GM23338 (cell line): ENCODE measurements around the gene RELL2. TPM values are rescaled to one million over a fixed set of nuclear protein-coding genes. Genes with fewer than 3 reads are reported as not detected.
A peak's percentile ranks its signal among the peaks of the same experiment; 100 is the strongest.

ENCODE experiments used
- ATAC-seq: fragments of 200-7000 bp; cut with Tn5 transposase; 3 replicates; pipeline ENCODE4 v1.9.1; 2020
- DNase-seq: peaks from one replicate; pipeline ENCODE4 v3.0.0-alpha.2; 2015; ENCODE audit warnings: low spot score
- H2AFZ ChIP-seq: fragments of 200-600 bp; sonication (generic); 2 replicates; pipeline ENCODE4 v1.8.0; 2016; ENCODE audit warnings: antibody characterized with exemption, mild to moderate bottlenecking, moderate library complexity
- H3F3A ChIP-seq: fragments of 200-600 bp; sonication (generic); replicated peaks from 2 replicates; pipeline ENCODE4 v1.8.0; 2017; ENCODE audit warnings: antibody characterized with exemption, mixed run types, low read depth
- H3K27ac ChIP-seq: fragments of 200-600 bp; sonication (generic); 2 replicates; pipeline ENCODE4 v1.6.1; 2016; ENCODE audit warnings: low read depth
- H3K27me3 ChIP-seq: fragments of 200-600 bp; sonication (generic); 2 replicates; pipeline ENCODE4 v1.8.0; 2016; ENCODE audit warnings: mild to moderate bottlenecking, mixed run types, moderate library complexity; ENCODE audit not compliant: insufficient read depth
- H3K36me3 ChIP-seq: fragments of 200-600 bp; sonication (generic); 2 replicates; pipeline ENCODE4 v1.8.0; 2016; ENCODE audit warnings: mild to moderate bottlenecking; ENCODE audit not compliant: insufficient read depth
- H3K4me1 ChIP-seq: fragments of 200-600 bp; sonication (generic); 2 replicates; pipeline ENCODE4 v1.8.0; 2016; ENCODE audit warnings: mild to moderate bottlenecking, moderate library complexity; ENCODE audit not compliant: insufficient read depth
- H3K4me2 ChIP-seq: fragments of 200-600 bp; sonication (generic); 2 replicates; pipeline ENCODE4 v1.7.1; 2017; ENCODE audit warnings: mixed run types
- H3K4me3 ChIP-seq: fragments of 200-600 bp; sonication (generic); 2 replicates; pipeline ENCODE4 v1.6.1; 2016; ENCODE audit warnings: mixed run types
- H3K79me2 ChIP-seq: fragments of 200-600 bp; sonication (generic); replicated peaks from 2 replicates; pipeline ENCODE4 v1.8.0; 2017; ENCODE audit warnings: mild to moderate bottlenecking; ENCODE audit not compliant: insufficient read depth
- H3K9me2 ChIP-seq: fragments of 200-600 bp; sonication (generic); 2 replicates; pipeline ENCODE4 v1.8.0; 2017; ENCODE audit not compliant: insufficient read depth
- H4K20me1 ChIP-seq: fragments of 200-600 bp; sonication (generic); replicated peaks from 2 replicates; pipeline ENCODE4 v1.8.0; 2017; ENCODE audit warnings: mild to moderate bottlenecking; ENCODE audit not compliant: insufficient read depth
- H3K27ac Mint-ChIP-seq: 2 replicates; pipeline ENCODE4 v1.8.0; 2020; ENCODE audit warnings: inconsistent platforms, mild to moderate bottlenecking, moderate library complexity, mixed read lengths
- H3K27me3 Mint-ChIP-seq: 3 replicates; pipeline ENCODE4 v1.8.0; 2022; ENCODE audit warnings: low read depth, mild to moderate bottlenecking, moderate library complexity, mixed read lengths, inconsistent platforms; ENCODE audit not compliant: insufficient read depth, poor library complexity
- H3K36me3 Mint-ChIP-seq: 3 replicates; pipeline ENCODE4 v1.8.0; 2021; ENCODE audit warnings: low read depth, mild to moderate bottlenecking, inconsistent platforms, moderate library complexity, mixed read lengths
- H3K4me1 Mint-ChIP-seq: 3 replicates; pipeline ENCODE4 v1.8.0; 2020; ENCODE audit warnings: mild to moderate bottlenecking, inconsistent platforms, mixed read lengths
- H3K4me3 Mint-ChIP-seq: 3 replicates; pipeline ENCODE4 v1.8.0; 2021; ENCODE audit warnings: moderate library complexity, mild to moderate bottlenecking, inconsistent platforms, mixed read lengths
- H3K9me3 Mint-ChIP-seq: 3 replicates; pipeline ENCODE4 v1.8.0; 2020; ENCODE audit warnings: moderate library complexity, mild to moderate bottlenecking, inconsistent platforms, mixed read lengths
- EZH2 ChIP-seq: fragments of 200-600 bp; sonication (generic); IDR thresholded peaks from one replicate; pipeline ENCODE4 v1.8.0; 2017; ENCODE audit warnings: antibody characterized with exemption, mild to moderate bottlenecking, low read depth; ENCODE audit not compliant: unreplicated experiment
- EZH2phosphoT487 ChIP-seq: fragments of 200-600 bp; sonication (generic); IDR thresholded peaks from one replicate; pipeline ENCODE4 v1.8.1; 2018; ENCODE audit warnings: antibody characterized with exemption; ENCODE audit not compliant: unreplicated experiment
- JUNB ChIP-seq: IDR thresholded peaks from one replicate; pipeline ENCODE4 v1.6.1; 2016; ENCODE audit warnings: antibody characterized with exemption; ENCODE audit not compliant: unreplicated experiment
- NANOG ChIP-seq: IDR thresholded peaks from 2 replicates; pipeline ENCODE4 v1.6.1; 2016; ENCODE audit warnings: antibody characterized with exemption, borderline replicate concordance
- POLR2AphosphoS5 ChIP-seq: IDR thresholded peaks from 2 replicates; pipeline ENCODE4 v1.6.1; 2016; ENCODE audit warnings: antibody characterized with exemption, low read depth
- STAT1 ChIP-seq: IDR thresholded peaks from one replicate; pipeline ENCODE4 v1.6.1; 2016; ENCODE audit warnings: antibody characterized with exemption; ENCODE audit not compliant: unreplicated experiment
- ZNF331 ChIP-seq: fragments of 250-450 bp; sonication (Bioruptor Pico); IDR thresholded peaks from 2 replicates; pipeline ENCODE4 v1.5.0; 2020; ENCODE audit warnings: low read depth, mild to moderate bottlenecking, moderate library complexity
- polyA plus RNA-seq: library from polyadenylated mRNA; unstranded; fragments of >200 nt; fragmentation: Nextera tagmentation; extraction: Ambion mirVana; gene quantifications from 2 replicates; pipeline ENCODE4 v1.2.1, GENCODE V29; 2016
- total RNA-seq: library from RNA; depleted of rRNA; stranded (reverse); fragments of >200 nt; shearing (Covaris generic); gene quantifications from 2 replicates; pipeline ENCODE4 v1.2.3, GENCODE V29; 2014
- TF ChIP-seq, protein P1 (sequence below): IDR thresholded peaks from 2 replicates; pipeline ENCODE4 v1.6.1; 2016; ENCODE audit warnings: antibody characterized with exemption
- TF ChIP-seq, protein P2 (sequence below): IDR thresholded peaks from one replicate; pipeline ENCODE4 v1.6.1; 2018; ENCODE audit warnings: antibody characterized with exemption; ENCODE audit not compliant: unreplicated experiment
- TF ChIP-seq, protein P3 (sequence below), 2 experiments: fragments of 200-600 bp in 1 of 2; sonication (generic) in 1 of 2; conservative IDR thresholded peaks; 2 replicates each; pipeline versions ENCODE4 v1.5.1 to v1.6.1; 2016 to 2017; ENCODE audit warnings: antibody characterized with exemption in 2 of 2, low read depth in 2 of 2, mild to moderate bottlenecking in 2 of 2, moderate library complexity in 1 of 2

RELL2 gene
- total and polyA plus RNA-seq, 2 experiments from 2014 or later: 20.4 to 30.6 TPM

DNA sequence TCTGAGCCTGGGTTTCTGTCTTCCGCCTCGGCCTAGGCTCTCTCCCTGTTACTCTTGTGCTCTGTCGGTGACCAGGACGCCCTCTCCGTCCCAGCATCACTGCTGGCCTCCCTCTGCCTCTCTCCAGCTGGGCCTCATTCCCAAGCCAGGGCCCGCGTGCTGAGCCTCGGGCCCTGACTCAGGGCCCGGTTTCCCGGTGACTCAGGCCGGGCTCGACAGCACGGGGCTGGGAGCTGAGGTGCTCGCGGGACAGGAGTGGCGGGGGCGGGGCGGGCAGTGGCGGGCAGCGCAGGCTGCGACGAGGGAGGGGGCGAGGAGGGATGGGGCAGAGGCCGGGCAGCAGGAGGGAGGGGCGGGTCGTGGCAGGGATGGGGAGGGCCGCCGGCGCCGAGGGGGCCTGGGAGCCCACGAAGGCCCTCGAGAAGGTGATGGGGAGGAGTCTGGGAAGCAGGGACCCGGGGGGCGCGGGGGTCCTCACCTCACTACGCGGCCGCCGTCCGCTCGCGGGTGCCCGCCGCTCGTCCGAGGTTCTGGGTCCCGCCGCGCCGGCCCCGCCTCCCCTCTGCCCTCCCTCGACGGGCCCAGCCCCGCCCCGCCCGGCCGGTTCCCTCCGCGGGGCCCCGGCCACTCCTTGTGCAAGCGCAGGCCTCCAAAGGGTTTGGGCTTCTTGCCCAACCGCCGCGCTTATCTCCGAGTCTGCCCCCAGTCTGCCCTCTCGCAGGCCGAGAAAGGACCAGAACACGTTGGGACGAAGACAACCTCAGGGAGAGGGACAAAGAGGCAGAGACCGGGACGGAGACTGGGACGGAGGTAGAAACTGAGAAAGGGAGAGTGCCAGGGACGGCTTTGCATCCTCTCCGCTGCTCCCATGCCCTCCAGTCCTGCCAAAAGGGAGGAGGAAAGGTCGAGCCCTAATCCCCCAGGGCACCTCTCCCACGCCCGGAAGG lies 45.2 kb downstream of the RELL2 start, which contains the start of gene ARAP3:
ARAP3 (minus strand) TSS at position 536 of the 947 bp plus-strand sequence. CDS start 1,744 bp downstream, outside the sequence.
- H3K27ac ChIP-seq: peak within 1 kb of the TSS; percentile 96
- peaks cover 46% of the 10 kb centered on the region for H3K4me1 Mint-ChIP-seq
- H3K27me3 Mint-ChIP-seq: peaks cover 13% of the 10 kb centered on the region
- no peaks in the 10 kb centered on the region for H3K36me3 ChIP-seq
- H3K36me3 Mint-ChIP-seq: peaks cover 23% of the 10 kb centered on the region
- H3K27me3 ChIP-seq: no peaks in the 10 kb centered on the region
- H3F3A ChIP-seq: peaks cover 22% of the 10 kb centered on the region
- peak within 1 kb of the TSS; percentile 93 for H3K4me2 ChIP-seq
- ATAC-seq (peak; percentile 73), DNase-seq (peak; percentile 85)
- peak within 1 kb of the TSS; percentile 84 for H3K4me3 Mint-ChIP-seq
- H3K4me1 ChIP-seq: peaks cover 26% of the 10 kb centered on the region
- H3K4me3 ChIP-seq: peak within 1 kb of the TSS; percentile 82
- TF ChIP-seq EZH2phosphoT487 (no peak), POLR2AphosphoS5 (peak; percentile 56), EZH2 (no peak)
- no peaks in the 10 kb centered on the region; the same call in 2 of the 3 replicates for H3K9me3 Mint-ChIP-seq
- no peaks in the 10 kb centered on the region for H4K20me1 ChIP-seq
- peak within 1 kb of the TSS; percentile 93 for H2AFZ ChIP-seq
- peaks cover 13% of the 10 kb centered on the region; the same call in 1 of the 2 replicates for H3K79me2 ChIP-seq
- H3K27ac Mint-ChIP-seq: peak within 1 kb of the TSS; percentile 85
- no peaks in the 10 kb centered on the region for H3K9me2 ChIP-seq

DNA sequence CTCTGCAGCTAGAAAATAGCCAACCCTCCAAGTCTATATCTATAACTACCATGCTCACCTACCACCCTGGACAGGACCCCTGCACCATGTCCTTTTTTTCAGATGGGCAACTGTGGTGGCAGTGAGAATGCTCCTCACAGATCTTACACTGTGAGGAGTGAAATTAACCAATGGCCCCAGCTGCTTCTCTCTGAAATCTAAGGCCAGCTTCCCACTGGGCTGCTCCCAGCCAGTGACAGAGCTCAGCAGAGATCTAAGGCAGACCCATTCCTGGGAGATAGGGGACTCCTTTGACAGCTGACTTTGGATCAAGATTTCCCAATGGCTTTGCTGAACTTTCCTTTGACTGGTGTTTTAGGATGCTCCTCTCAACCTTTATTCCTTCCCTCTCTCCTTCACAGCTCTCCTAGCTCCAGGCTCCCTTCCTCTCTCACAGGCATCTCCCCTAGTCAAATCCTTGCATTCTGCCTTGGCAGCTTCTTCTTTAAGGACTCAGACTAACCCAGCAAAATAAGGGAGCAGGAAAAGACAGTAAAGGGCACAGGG lies 46.9 kb downstream of the RELL2 start:
- Histone ChIP-seq H3K27me3 (no peaks in the 10 kb centered on the region), H3F3A (peaks cover 22% of the 10 kb centered on the region), H3K36me3 (no peaks in the 10 kb centered on the region), H3K27ac (no peak overlapping the region), H3K4me1 (peaks cover 26% of the 10 kb centered on the region), H4K20me1 (no peaks in the 10 kb centered on the region), H3K9me2 (no peaks in the 10 kb centered on the region), H3K79me2 (0 out of 2 replicates have a peak, but pooled peaks cover 10% of the 10 kb centered on the region), H3K4me3 (peak overlapping the region; percentile 82), H2AFZ (no peak overlapping the region), H3K4me2 (peak overlapping the region; percentile 93)
- DNase-seq (no peak), ATAC-seq (no peak)
- H3K9me3 Mint-ChIP-seq: no peaks in the 10 kb centered on the region
- no peak overlapping the region for H3K27ac Mint-ChIP-seq
- peaks cover 10% of the 10 kb centered on the region for H3K36me3 Mint-ChIP-seq
- peak overlapping the region; percentile 40; the same call in 2 of the 3 replicates for H3K4me3 Mint-ChIP-seq
- H3K27me3 Mint-ChIP-seq: peaks cover 8% of the 10 kb centered on the region
- H3K4me1 Mint-ChIP-seq: peaks cover 46% of the 10 kb centered on the region
- TF ChIP-seq STAT1 (no peak), JUNB (no peak), POLR2AphosphoS5 (no peak), NANOG (no peak), ZNF331 (no peak)
- TF ChIP-seq, protein P1, sequence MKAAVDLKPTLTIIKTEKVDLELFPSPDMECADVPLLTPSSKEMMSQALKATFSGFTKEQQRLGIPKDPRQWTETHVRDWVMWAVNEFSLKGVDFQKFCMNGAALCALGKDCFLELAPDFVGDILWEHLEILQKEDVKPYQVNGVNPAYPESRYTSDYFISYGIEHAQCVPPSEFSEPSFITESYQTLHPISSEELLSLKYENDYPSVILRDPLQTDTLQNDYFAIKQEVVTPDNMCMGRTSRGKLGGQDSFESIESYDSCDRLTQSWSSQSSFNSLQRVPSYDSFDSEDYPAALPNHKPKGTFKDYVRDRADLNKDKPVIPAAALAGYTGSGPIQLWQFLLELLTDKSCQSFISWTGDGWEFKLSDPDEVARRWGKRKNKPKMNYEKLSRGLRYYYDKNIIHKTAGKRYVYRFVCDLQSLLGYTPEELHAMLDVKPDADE: no peak
- TF ChIP-seq, protein P2, sequence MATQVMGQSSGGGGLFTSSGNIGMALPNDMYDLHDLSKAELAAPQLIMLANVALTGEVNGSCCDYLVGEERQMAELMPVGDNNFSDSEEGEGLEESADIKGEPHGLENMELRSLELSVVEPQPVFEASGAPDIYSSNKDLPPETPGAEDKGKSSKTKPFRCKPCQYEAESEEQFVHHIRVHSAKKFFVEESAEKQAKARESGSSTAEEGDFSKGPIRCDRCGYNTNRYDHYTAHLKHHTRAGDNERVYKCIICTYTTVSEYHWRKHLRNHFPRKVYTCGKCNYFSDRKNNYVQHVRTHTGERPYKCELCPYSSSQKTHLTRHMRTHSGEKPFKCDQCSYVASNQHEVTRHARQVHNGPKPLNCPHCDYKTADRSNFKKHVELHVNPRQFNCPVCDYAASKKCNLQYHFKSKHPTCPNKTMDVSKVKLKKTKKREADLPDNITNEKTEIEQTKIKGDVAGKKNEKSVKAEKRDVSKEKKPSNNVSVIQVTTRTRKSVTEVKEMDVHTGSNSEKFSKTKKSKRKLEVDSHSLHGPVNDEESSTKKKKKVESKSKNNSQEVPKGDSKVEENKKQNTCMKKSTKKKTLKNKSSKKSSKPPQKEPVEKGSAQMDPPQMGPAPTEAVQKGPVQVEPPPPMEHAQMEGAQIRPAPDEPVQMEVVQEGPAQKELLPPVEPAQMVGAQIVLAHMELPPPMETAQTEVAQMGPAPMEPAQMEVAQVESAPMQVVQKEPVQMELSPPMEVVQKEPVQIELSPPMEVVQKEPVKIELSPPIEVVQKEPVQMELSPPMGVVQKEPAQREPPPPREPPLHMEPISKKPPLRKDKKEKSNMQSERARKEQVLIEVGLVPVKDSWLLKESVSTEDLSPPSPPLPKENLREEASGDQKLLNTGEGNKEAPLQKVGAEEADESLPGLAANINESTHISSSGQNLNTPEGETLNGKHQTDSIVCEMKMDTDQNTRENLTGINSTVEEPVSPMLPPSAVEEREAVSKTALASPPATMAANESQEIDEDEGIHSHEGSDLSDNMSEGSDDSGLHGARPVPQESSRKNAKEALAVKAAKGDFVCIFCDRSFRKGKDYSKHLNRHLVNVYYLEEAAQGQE: no peak
- TF ChIP-seq, protein P3, sequence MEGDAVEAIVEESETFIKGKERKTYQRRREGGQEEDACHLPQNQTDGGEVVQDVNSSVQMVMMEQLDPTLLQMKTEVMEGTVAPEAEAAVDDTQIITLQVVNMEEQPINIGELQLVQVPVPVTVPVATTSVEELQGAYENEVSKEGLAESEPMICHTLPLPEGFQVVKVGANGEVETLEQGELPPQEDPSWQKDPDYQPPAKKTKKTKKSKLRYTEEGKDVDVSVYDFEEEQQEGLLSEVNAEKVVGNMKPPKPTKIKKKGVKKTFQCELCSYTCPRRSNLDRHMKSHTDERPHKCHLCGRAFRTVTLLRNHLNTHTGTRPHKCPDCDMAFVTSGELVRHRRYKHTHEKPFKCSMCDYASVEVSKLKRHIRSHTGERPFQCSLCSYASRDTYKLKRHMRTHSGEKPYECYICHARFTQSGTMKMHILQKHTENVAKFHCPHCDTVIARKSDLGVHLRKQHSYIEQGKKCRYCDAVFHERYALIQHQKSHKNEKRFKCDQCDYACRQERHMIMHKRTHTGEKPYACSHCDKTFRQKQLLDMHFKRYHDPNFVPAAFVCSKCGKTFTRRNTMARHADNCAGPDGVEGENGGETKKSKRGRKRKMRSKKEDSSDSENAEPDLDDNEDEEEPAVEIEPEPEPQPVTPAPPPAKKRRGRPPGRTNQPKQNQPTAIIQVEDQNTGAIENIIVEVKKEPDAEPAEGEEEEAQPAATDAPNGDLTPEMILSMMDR (conservative IDR thresholded peaks at IDR 0.05; ENCODE audit: low read depth in 2 of 2): no peak
